Endodermal cell (in vitro differentiated cells): ENCODE data around the gene DHRS1. TPM values are rescaled to one million over a fixed set of nuclear protein-coding genes. Genes with fewer than 3 reads are reported as not detected.

Experiments
- DNase-seq: peaks from one replicate; pipeline ENCODE4 v3.0.0-alpha.2; 2017
- H3K27ac ChIP-seq: 2 replicates; pipeline ENCODE4 v1.5.1; 2013; ENCODE audit warnings: mild to moderate bottlenecking, low read depth, low read length, moderate library complexity
- H3K27me3 ChIP-seq: 2 replicates; pipeline ENCODE4 v1.6.1; 2013; ENCODE audit warnings: mild to moderate bottlenecking, low read length, moderate library complexity; ENCODE audit not compliant: insufficient read depth, control insufficient read depth, poor library complexity, severe bottlenecking
- H3K36me3 ChIP-seq: 2 replicates; pipeline ENCODE4 v1.7.0; 2013; ENCODE audit warnings: mild to moderate bottlenecking, low read length, moderate library complexity; ENCODE audit not compliant: control insufficient read depth, insufficient read depth
- H3K4me1 ChIP-seq: one replicate; pipeline ENCODE4 v1.7.0; 2013; ENCODE audit warnings: low read length; ENCODE audit not compliant: control insufficient read depth, insufficient read depth
- H3K4me3 ChIP-seq: 2 replicates; pipeline ENCODE4 v1.5.1; 2013; ENCODE audit warnings: mild to moderate bottlenecking, low read length, moderate library complexity
- H3K9ac ChIP-seq: 2 replicates; pipeline ENCODE4 v1.6.1; 2013; ENCODE audit warnings: mild to moderate bottlenecking, low read length, moderate library complexity; ENCODE audit not compliant: poor library complexity, severe bottlenecking; ENCODE audit errors: extremely low read depth
- H3K9me3 ChIP-seq: 2 replicates; pipeline ENCODE4 v1.6.1; 2013; ENCODE audit warnings: mild to moderate bottlenecking, low read length, moderate library complexity; ENCODE audit not compliant: control insufficient read depth
- H3K27ac Mint-ChIP-seq: 2 replicates; pipeline ENCODE4 v1.8.0; 2020; ENCODE audit warnings: mixed read lengths
- H3K27me3 Mint-ChIP-seq: 2 replicates; pipeline ENCODE4 v1.8.0; 2021; ENCODE audit warnings: mild to moderate bottlenecking, mixed read lengths; ENCODE audit not compliant: insufficient read depth
- H3K36me3 Mint-ChIP-seq: 2 replicates; pipeline ENCODE4 v1.8.0; 2020; ENCODE audit warnings: low read depth, mixed read lengths
- H3K4me1 Mint-ChIP-seq: 2 replicates; pipeline ENCODE4 v1.8.0; 2020; ENCODE audit warnings: mixed read lengths
- H3K4me3 Mint-ChIP-seq: 2 replicates; pipeline ENCODE4 v1.8.0; 2020; ENCODE audit warnings: mild to moderate bottlenecking, moderate library complexity, mixed read lengths
- H3K9me3 Mint-ChIP-seq: 2 replicates; pipeline ENCODE4 v1.8.0; 2020; ENCODE audit warnings: mild to moderate bottlenecking, mixed read lengths
- WGBS, 2 experiments: methylation state at CpG; one replicate each; pipeline versions ENCODE4 v1.1.5 to v1.1.7; 2013; ENCODE audit warnings: missing lambda C conversion rate in 2 of 2, mixed read lengths in 1 of 2; ENCODE audit not compliant: insufficient coverage in 1 of 2, insufficient read length in 1 of 2; 5-methylcytosine and 5-hydroxymethylcytosine counted together
- total RNA-seq, 2 donors: library from RNA; stranded (reverse); fragmentation: NEBNext Ultra II Directional in 1 of 2; extraction: Animal tissue kit (Norgen Biotek cat#: 25700) in 1 of 2; gene quantifications; 2 replicates in 1 of 2; 3 replicates in 1 of 2; pipeline ENCODE4 v1.2.1, GENCODE V29; 2021
- TF ChIP-seq, protein P1 (sequence below): fragments of 200-600 bp; sonication (generic); conservative IDR thresholded peaks from 2 replicates; pipeline ENCODE4 v1.5.0; 2021; ENCODE audit warnings: antibody characterized with exemption, mild to moderate bottlenecking

Gene DHRS1
- total RNA-seq, 2 donors from 2014 or later: 21.2 to 22.5 TPM

DNA sequence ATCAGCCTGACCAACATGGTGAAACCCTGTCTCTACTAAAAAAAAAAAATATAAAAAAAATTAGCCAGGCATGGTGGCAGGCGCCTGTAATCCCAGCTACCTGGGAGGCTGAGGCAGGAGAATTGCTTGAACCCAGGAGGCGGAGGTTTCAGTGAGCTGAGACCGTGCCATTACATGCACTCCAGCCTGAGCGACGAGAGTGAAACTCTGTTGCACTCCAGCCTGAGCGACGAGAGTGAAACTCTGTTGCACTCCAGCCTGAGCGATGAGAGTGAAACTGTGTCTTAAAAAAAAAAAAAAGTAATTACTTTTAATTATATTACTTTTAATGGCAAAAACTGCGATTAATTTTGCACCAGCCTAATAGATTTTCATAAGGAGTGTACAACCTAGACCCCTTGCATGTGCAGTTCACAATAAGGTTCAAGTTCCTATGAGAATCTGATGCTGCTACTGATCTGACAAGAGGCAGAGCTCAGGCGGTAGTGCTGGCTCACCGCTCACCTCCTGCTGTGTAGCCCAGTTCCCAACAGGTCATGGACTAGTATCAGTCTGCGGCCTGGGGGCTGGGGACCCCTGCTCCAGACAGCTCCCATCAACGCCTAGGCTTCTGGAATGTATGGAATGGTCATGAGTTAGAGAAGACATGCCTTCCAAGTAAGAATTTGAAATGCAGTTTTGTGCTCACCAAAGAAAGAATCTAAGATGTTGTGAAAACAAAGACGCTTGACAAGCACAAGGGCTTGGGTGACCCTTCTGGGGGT lies 21.8 kb upstream of the DHRS1 start:
- peaks cover 74% of the 10 kb centered on the region for H3K27me3 Mint-ChIP-seq
- peaks cover 7% of the 10 kb centered on the region for H3K27me3 ChIP-seq
- H3K36me3 ChIP-seq: no peaks in the 10 kb centered on the region
- H3K9me3 ChIP-seq: no peaks in the 10 kb centered on the region
- no peak overlapping the region for H3K4me3 ChIP-seq
- no peaks in the 10 kb centered on the region for H3K36me3 Mint-ChIP-seq
- peak; percentile 83 for DNase-seq
- TF ChIP-seq, protein P1, sequence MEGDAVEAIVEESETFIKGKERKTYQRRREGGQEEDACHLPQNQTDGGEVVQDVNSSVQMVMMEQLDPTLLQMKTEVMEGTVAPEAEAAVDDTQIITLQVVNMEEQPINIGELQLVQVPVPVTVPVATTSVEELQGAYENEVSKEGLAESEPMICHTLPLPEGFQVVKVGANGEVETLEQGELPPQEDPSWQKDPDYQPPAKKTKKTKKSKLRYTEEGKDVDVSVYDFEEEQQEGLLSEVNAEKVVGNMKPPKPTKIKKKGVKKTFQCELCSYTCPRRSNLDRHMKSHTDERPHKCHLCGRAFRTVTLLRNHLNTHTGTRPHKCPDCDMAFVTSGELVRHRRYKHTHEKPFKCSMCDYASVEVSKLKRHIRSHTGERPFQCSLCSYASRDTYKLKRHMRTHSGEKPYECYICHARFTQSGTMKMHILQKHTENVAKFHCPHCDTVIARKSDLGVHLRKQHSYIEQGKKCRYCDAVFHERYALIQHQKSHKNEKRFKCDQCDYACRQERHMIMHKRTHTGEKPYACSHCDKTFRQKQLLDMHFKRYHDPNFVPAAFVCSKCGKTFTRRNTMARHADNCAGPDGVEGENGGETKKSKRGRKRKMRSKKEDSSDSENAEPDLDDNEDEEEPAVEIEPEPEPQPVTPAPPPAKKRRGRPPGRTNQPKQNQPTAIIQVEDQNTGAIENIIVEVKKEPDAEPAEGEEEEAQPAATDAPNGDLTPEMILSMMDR: no peak
- no peak overlapping the region for H3K4me3 Mint-ChIP-seq
- no peaks in the 10 kb centered on the region for H3K9me3 Mint-ChIP-seq
- no peaks in the 10 kb centered on the region for H3K4me1 ChIP-seq
- H3K27ac ChIP-seq: no peak overlapping the region
- WGBS, 2 experiments: 86 to 91% methylated on average over 9 to 14 of the region's 14 CpGs
- peaks cover 4% of the 10 kb centered on the region for H3K4me1 Mint-ChIP-seq
- H3K9ac ChIP-seq: no peak overlapping the region
- no peak overlapping the region for H3K27ac Mint-ChIP-seq

DNA sequence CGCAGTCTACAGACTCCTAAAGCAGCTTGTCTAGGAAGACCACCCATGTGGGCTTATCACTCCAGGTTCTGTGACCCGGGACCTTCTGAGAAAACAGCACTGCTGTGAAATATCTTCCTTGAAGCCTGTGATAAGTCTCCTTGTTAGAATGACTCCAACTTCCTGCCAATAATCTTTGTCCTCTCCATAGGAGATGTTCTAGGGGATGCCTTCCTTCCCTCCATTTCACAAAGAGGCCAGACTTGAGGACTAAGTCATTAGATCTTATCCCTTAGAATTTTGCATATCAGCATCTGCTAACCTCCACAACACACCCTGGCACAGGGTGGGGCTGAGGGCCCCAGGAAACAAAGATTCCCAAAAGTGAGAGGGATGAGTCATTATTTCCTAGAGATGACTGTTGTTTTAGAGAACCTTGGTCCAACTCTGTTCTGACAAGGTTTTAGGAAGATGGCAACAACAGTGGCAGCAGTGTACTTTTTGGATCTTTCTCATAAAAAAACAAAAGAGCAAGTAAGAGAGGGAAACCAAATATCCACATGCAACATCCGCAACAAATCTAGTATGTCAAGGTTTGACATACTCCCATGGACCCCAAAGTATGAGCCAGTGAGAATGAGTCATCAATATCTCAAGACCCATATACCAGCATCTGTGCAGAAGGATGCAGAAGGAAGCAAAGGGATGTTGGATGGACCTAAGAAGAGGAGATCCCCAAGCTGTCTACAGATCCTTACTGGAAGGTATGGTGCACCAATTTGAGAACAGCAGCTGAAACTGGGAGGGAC lies 17.8 kb upstream of the DHRS1 start:
- peaks cover 66% of the 10 kb centered on the region for H3K27me3 Mint-ChIP-seq
- H3K36me3 Mint-ChIP-seq: no peaks in the 10 kb centered on the region
- Histone ChIP-seq H3K4me1 (no peaks in the 10 kb centered on the region), H3K27me3 (peaks cover 7% of the 10 kb centered on the region), H3K9ac (no peak overlapping the region), H3K4me3 (no peak overlapping the region), H3K9me3 (no peaks in the 10 kb centered on the region), H3K36me3 (no peaks in the 10 kb centered on the region), H3K27ac (no peak overlapping the region)
- no peak overlapping the region for H3K27ac Mint-ChIP-seq
- TF ChIP-seq, protein P1: no peak
- no peak for DNase-seq
- no peak overlapping the region for H3K4me3 Mint-ChIP-seq
- WGBS, 2 experiments: 82 to 90% methylated on average over 2 to 3 of the region's 3 CpGs
- H3K4me1 Mint-ChIP-seq: peaks cover 4% of the 10 kb centered on the region
- H3K9me3 Mint-ChIP-seq: no peaks in the 10 kb centered on the region

DNA sequence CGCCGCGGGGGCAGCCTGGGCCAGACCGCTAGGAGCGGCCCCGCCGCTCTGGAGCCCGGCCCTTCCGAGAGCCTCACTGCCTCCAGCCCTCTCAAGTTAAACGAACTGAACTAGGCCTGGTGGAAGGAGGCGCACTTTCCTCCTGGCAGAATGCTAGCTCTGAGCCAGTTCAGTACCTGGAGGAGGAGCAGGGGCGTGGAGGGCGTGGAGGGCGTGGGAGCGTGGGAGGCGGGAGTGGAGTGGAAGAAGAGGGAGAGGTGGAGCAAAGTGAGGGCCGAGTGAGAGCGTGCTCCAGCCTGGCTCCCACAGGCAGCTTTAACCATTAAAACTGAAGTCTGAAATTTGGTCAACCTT lies 17.0 kb upstream of the DHRS1 start:
- no peaks in the 10 kb centered on the region for H3K9me3 Mint-ChIP-seq
- no peak for DNase-seq
- Histone ChIP-seq H3K27ac (no peak overlapping the region), H3K4me3 (no peak overlapping the region), H3K9ac (no peak overlapping the region), H3K9me3 (no peaks in the 10 kb centered on the region), H3K36me3 (no peaks in the 10 kb centered on the region), H3K27me3 (peaks cover 7% of the 10 kb centered on the region), H3K4me1 (no peaks in the 10 kb centered on the region)
- H3K27me3 Mint-ChIP-seq: peaks cover 61% of the 10 kb centered on the region
- 88 to 97% methylated on average over 12 to 18 of the region's 18 CpGs for WGBS, 2 experiments
- H3K4me1 Mint-ChIP-seq: peaks cover 3% of the 10 kb centered on the region
- TF ChIP-seq, protein P1: no peak
- no peaks in the 10 kb centered on the region for H3K36me3 Mint-ChIP-seq
- no peak overlapping the region for H3K27ac Mint-ChIP-seq
- no peak overlapping the region for H3K4me3 Mint-ChIP-seq
